Skeletal muscle tissue (tissue), 4 donors: Measurements from ENCODE around the gene KRTAP5-6. TPM values are rescaled to one million over a fixed set of nuclear protein-coding genes. Genes with fewer than 3 reads are reported as not detected.

Source experiments
- H3K27ac ChIP-seq: one replicate; pipeline ENCODE4 v1.7.0; 2013; ENCODE audit warnings: mild to moderate bottlenecking, low read depth, low read length, inconsistent platforms
- H3K27me3 ChIP-seq, 3 donors: one replicate each; pipeline ENCODE4 v1.7.0; 2013; ENCODE audit warnings: low read length in 3 of 3; ENCODE audit not compliant: control insufficient read depth in 3 of 3, insufficient read depth in 3 of 3
- H3K36me3 ChIP-seq, 3 donors: one replicate each; pipeline ENCODE4 v1.7.0; 2013; ENCODE audit warnings: low read length in 3 of 3; ENCODE audit not compliant: control insufficient read depth in 3 of 3, insufficient read depth in 3 of 3
- H3K4me1 ChIP-seq, 3 donors: one replicate each; pipeline ENCODE4 v1.7.0; 2013; ENCODE audit warnings: low read length in 3 of 3, mild to moderate bottlenecking in 3 of 3; ENCODE audit not compliant: control insufficient read depth in 3 of 3, insufficient read depth in 3 of 3
- H3K4me3 ChIP-seq, 3 donors: one replicate each; pipeline ENCODE4 v1.7.0; 2013; ENCODE audit warnings: low read length in 3 of 3
- H3K9ac ChIP-seq, 3 donors: one replicate each; pipeline ENCODE4 v1.7.0; 2013; ENCODE audit warnings: low read length in 3 of 3, mild to moderate bottlenecking in 3 of 3, moderate library complexity in 2 of 3, low read depth in 1 of 3
- H3K9me3 ChIP-seq, 3 donors: one replicate each; pipeline ENCODE4 v1.7.0; 2013; ENCODE audit warnings: low read length in 3 of 3; ENCODE audit not compliant: control insufficient read depth in 3 of 3
- total RNA-seq: library from RNA; depleted of rRNA; stranded (reverse); fragments of >200 nt; gene quantifications from one replicate; pipeline ENCODE4 v1.2.3, GENCODE V29; 2014
- donor health status: Osteomylitis.

KRTAP5-6 gene
- total RNA-seq, 1 donor from 2014 or later: not detected

DNA sequence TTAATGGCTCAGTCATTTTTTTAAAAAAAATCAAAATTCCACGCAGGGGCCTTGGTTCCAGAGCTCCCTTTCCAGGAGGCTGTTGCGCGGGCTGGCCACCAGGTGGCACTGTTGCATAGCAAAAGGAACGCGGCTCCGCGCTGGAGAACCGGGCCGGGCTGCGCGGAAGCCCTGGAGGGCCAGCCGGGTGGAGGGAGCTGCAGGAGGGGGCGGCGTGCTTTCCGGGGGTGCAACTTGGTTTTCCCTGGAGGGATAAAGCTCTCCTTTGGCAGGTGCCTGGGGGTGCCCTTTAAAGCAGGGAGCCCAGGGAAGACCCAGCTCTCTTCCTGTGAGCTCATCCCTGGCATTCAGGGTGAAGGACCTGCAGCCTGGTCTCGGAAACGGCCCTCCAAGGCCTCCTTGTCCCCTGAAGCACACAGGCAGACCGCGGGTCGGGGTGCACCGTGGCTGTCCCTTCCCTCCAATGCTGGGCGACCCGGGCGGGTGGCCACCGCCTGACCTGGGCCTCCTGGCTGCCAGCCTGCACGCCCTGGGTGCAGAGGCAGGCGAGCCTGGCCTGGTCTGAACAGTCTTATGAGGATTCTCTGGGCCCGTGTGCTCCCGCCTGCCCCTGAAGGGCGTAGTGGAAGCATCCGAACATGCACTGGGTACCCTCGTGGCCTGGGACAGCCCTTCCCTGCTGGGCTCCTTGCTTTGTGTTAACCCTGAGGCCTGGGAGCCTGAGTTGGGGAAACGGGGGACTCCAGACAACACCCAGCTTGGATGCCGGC is 44.0 kb upstream of the KRTAP5-6 start:
- Histone ChIP-seq H3K9ac (no peak overlapping the region), H3K4me3 (no peak overlapping the region), H3K9me3 (no peaks in the 10 kb centered on the region), H3K4me1 (peaks cover 0 to 4% (median 0%) of the 10 kb centered on the region in 3 donors), H3K27ac (no peak overlapping the region), H3K27me3 (peaks cover 15 to 31% (median 20%) of the 10 kb centered on the region in 3 donors), H3K36me3 (no peaks in the 10 kb centered on the region)

DNA sequence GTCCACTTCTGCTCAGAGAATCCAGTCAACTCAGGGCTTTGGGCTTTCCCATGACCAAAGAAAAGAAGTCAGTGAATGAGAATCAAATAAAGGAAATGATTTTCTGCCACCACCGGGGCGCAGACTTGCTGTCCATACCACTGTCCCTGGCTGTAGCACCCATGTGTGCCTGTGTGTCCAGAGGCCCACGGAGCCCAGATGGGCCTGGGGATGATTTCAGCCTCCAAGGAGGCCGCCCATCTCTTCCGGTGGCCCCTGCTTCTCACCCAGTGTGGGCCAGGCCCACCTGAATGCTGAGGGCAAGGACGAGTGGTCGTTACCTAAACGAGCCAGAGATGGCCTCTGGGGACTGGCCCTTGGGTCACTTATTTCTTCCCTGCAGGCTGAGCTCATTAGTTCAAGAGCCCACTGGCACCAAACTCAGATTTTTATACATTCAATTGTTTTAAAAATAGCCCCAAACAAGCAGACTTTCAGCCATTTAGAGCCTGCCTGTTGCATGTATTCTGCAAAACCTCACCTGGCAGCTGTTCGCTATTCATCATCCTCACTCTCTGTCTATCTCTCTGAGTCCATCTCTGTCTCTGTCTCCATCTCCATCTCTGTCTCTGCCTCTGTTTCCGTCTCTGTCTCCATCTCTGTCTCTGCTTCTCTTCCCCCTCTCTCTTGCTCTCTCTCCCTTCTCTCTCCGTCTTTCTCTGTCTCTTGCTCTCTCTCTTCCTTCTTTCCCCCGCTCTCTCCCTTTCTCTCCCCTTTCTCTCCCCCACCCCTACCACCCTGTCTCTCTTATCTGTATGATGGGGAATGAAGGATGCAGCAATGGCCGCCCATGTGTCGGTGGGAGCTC is 43.2 kb upstream of the KRTAP5-6 start:
- H3K36me3 ChIP-seq: no peaks in the 10 kb centered on the region
- no peak overlapping the region for H3K27ac ChIP-seq
- H3K9me3 ChIP-seq: no peaks in the 10 kb centered on the region
- H3K9ac ChIP-seq: no peak overlapping the region
- peaks cover 0 to 4% (median 0%) of the 10 kb centered on the region in 3 donors for H3K4me1 ChIP-seq
- peaks cover 15 to 24% (median 20%) of the 10 kb centered on the region in 3 donors for H3K27me3 ChIP-seq
- no peak overlapping the region for H3K4me3 ChIP-seq

DNA sequence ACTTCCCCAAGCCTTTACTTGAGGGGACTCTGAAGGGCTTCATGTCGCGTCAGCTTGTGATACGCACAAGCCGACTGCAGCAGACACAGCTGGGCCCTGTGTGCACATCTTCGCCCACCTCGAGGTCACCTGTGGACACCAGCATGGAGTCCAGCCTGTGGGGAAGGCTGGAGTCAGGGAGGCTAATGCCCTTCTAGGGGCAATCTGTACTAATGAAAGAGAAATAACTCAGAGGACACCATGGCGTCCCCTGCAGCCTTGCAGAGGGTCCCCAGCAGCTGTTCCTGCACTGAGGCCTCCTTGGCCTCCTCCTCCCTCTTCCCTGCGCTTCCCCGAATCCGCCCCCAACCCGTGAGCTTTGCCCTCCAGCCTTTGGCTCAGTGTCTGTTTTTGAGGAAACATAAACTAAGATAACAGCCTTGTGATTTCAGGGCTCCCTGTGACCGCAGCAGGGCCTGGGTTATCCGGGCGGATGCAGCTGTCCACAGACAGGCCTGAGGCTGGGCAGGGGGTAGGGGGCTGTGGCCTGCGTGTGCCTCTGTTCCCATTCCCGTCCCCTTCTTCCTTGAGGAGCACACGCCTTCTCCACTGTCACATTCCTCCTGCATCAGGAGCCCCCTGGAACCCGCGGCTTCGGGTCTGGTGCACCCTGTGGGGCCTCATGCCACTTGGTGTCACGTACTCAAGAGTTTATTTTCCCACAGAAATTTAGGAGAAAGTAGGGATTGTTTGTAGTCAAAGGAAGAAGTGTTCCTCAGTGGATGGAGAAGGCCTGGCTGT is 42.4 kb upstream of the KRTAP5-6 start:
- Histone ChIP-seq H3K9ac (no peak overlapping the region), H3K9me3 (no peaks in the 10 kb centered on the region), H3K4me1 (peaks cover 0 to 4% (median 0%) of the 10 kb centered on the region in 3 donors), H3K27me3 (peaks cover 15 to 27% (median 20%) of the 10 kb centered on the region in 3 donors), H3K27ac (no peak overlapping the region), H3K36me3 (no peaks in the 10 kb centered on the region), H3K4me3 (no peak overlapping the region)

DNA sequence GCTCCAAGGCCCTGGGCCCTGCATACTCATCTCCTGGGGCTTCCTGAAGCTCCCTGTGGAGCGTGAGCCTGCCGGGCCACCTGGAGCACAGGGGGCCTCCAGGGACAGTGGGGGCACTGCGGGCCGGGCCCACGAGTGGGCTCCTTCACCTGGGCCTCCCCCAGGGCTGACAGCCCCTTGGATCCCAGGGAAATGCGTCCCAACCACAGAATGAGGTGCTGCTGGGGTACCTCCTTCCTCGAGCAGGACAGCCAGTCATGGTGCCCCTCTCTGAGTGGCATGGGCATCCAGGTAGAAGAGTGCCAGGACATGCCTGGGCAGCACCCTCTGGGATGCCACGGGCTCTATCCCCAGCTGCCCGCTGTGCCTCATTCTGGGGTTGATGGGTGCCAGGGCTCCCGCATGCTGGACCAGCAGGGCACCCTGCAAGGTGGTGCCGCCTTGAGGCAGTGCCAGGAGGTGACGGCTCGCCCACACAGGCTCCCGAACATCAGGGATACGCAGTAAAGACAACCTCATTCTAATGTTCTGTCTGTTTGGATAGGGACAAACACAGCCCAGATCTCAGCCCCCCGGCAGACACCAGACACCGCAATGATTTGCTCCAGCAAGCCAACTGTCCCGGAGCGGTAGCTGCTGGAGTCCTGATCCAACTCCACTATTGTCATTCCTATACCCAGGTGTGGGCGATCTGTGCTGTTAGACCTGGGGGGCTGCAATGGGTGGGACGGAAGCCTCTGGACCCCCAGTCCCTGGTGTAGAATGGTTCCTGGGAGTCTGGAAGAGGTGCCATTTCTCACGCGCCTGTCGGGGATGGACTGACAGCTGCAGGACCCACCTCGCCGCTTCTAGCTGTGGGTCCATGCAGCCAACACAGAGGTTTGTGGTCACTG is 41.6 kb upstream of the KRTAP5-6 start:
- no peak overlapping the region for H3K27ac ChIP-seq
- no peaks in the 10 kb centered on the region for H3K36me3 ChIP-seq
- H3K4me3 ChIP-seq: no peak overlapping the region
- no peak overlapping the region for H3K9ac ChIP-seq
- no peaks in the 10 kb centered on the region for H3K9me3 ChIP-seq
- peaks cover 0 to 4% (median 0%) of the 10 kb centered on the region in 3 donors for H3K4me1 ChIP-seq
- peaks cover 15 to 27% (median 25%) of the 10 kb centered on the region in 3 donors for H3K27me3 ChIP-seq

DNA sequence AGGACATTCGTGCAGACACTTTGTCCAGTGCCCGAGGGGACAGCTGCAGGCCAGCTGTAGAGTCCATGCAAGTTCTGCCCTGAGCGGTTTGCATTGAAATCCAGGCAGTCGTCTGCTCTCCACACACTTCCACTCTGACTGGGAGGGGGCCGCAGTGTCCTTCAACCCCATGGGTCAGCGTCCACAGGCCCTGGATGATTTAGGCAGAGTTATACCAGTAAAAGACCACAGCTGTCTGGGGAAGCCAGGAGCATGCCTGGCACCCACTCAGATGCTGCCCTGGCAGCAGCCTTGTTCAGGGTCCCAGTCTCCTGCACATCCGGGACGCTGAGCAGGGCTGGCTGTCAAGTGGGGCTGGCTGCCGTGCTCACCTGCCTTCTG is 40.9 kb upstream of the KRTAP5-6 start:
- no peaks in the 10 kb centered on the region for H3K36me3 ChIP-seq
- peaks cover 0 to 4% (median 0%) of the 10 kb centered on the region in 3 donors for H3K4me1 ChIP-seq
- peaks cover 15 to 28% (median 27%) of the 10 kb centered on the region in 3 donors for H3K27me3 ChIP-seq
- no peak overlapping the region for H3K9ac ChIP-seq
- H3K9me3 ChIP-seq: no peaks in the 10 kb centered on the region
- no peak overlapping the region for H3K4me3 ChIP-seq
- H3K27ac ChIP-seq: no peak overlapping the region

- peaks cover 15 to 28% (median 27%) of the 10 kb centered on the region in 3 donors for H3K27me3 ChIP-seq
These were observed 40.3 kb upstream of the KRTAP5-6 start for GRCh38 chr11:1656670-1657069.

GRCh38 chr11:1659506-1659905 is 37.5 kb upstream of the KRTAP5-6 start:
- Histone ChIP-seq H3K9me3 (no peaks in the 10 kb centered on the region), H3K27me3 (peaks cover 15 to 24% (median 21%) of the 10 kb centered on the region in 3 donors), H3K4me3 (no peak overlapping the region), H3K27ac (no peak overlapping the region), H3K36me3 (no peaks in the 10 kb centered on the region), H3K4me1 (no peaks in the 10 kb centered on the region), H3K9ac (no peak overlapping the region)

More at GRCh38 chr11:1656670-1657069, 40.3 kb upstream of the KRTAP5-6 start:
- no peak overlapping the region for H3K9ac ChIP-seq
- H3K9me3 ChIP-seq: no peaks in the 10 kb centered on the region
- H3K4me1 ChIP-seq: peaks cover 0 to 4% (median 0%) of the 10 kb centered on the region in 3 donors
- no peaks in the 10 kb centered on the region for H3K36me3 ChIP-seq
- H3K27ac ChIP-seq: no peak overlapping the region
- no peak overlapping the region for H3K4me3 ChIP-seq

DNA sequence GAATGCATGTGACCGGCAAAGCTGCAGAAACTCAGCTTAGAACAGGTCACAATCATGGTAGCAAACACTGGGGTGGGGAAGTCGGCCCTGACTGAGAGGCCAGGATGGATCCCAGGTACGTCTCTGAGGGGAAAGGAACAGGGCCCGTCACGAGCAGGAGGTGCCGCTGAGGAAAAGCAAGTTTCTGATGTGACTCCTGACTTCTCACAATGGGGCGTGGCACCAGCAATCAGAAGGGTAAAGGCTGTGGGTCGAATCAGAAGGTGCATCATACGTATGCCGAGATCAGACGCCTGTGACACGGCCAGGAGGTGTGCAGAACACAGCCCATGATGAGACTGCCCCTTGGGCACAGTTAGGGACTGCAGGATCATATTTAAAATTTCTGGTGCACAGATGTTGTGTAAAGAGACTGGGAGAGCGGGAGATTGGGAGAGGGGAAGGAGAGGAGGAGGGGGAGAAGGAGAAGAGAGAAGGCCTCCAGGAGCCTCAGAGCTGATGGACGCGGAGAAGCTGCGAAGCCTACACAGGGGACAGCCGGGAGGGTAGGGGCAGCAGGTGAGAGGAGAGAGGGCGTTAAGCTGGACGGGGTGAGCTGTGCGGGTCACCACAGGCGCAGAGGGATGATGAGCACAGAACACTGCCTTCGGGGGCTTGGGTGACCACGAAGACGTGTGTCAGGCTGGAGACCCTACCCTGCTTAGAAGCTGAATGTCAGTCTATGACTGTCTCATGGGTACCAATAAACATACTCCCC is 36.7 kb upstream of the KRTAP5-6 start:
- H3K27me3 ChIP-seq: peaks cover 12 to 18% (median 17%) of the 10 kb centered on the region in 3 donors
- H3K9ac ChIP-seq: no peak overlapping the region
- H3K9me3 ChIP-seq: no peaks in the 10 kb centered on the region
- no peak overlapping the region for H3K4me3 ChIP-seq
- H3K27ac ChIP-seq: no peak overlapping the region
- no peaks in the 10 kb centered on the region for H3K4me1 ChIP-seq
- no peaks in the 10 kb centered on the region for H3K36me3 ChIP-seq
